Placental pericyte (primary cell): ENCODE data around the gene PCDHGA6. TPM values are rescaled to one million over a fixed set of nuclear protein-coding genes. Genes with fewer than 3 reads are reported as not detected.

Experiments used
- total RNA-seq: library from RNA; depleted of rRNA; stranded (reverse); fragments of >200 nt; gene quantifications from 2 replicates; pipeline ENCODE4 v1.2.3, GENCODE V29; 2012

Gene PCDHGA6
- total RNA-seq, 1 donor, result 4.3 TPM

DNA sequence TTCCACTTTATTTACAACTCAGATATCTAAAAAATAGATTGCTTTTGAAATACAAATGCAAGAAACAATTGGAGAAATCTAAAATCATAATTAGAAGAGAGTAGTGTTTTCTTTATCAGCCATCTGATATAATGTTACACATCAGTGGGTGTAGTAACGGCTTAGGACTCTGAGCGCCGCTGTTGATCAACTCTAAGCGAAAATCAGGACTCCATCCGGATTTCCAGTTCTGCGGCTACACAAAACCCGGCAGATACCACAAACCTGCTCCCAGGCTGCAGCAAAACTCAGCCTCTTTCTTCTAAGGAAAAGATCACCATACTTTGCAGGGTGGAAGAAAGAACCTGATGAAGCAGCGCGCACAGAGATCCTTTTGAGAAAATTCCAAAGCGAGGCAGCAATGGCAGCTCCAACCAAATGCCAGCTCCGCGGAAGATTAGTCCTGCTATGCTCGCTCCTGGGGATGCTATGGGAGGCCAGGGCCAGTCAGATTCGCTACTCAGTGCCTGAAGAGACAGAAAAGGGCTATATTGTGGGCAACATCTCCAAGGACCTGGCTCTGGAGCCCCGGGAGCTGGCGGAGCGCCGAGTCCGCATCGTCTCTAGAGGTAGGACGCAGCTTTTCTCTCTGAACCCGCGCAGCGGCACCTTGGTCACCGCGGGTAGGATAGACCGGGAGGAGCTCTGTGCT is 29.0 kb downstream of the PCDHGA6 start, which contains the start of gene PCDHGA9:
TSS of gene PCDHGA9 (plus strand) at position 226 of the 691 bp plus-strand sequence. CDS start at position 401, 175 bp downstream.

GRCh38 chr5:141407790-141408505 is 34.3 kb downstream of the PCDHGA6 start, which contains the start of gene PCDHGB6:
PCDHGB6 (plus strand) TSS chr5:141408021; CDS start chr5:141408203, 182 bp downstream.

GRCh38 chr5:141412854-141413539 is 39.3 kb downstream of the PCDHGA6 start, which contains the start of gene PCDHGA10:
PCDHGA10 (plus strand) TSS chr5:141412987; CDS start chr5:141413176, 189 bp downstream.

DNA sequence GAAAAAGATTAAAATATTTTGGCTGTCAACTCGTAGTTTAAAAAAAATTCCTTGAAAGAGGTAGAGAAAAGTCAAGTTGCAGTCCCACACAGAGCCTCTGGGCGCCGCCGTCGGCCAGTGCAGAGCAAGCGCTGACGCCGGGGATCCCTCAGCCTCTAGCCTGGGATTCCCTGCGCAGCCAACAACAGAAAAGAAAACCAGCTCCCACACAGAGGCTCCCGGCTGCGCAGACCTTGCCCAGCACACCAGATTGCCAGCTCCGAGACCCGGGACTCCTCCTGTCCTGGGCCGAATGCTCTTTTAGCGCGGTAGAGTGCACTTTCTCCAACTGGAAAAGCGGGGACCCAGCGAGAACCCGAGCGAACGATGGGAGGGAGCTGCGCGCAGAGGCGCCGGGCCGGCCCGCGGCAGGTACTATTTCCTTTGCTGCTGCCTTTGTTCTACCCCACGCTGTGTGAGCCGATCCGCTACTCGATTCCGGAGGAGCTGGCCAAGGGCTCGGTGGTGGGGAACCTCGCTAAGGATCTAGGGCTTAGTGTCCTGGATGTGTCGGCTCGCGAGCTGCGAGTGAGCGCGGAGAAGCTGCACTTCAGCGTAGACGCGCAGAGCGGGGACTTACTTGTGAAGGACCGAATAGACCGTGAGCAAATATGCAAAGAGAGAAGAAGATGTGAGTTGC is 43.9 kb downstream of the PCDHGA6 start, which contains the start of gene PCDHGB7:
TSS of gene PCDHGB7 (plus strand) at position 184 of the 679 bp plus-strand sequence. CDS start at position 367, 183 bp downstream.

GRCh38 chr5:141420855-141421488 is 47.3 kb downstream of the PCDHGA6 start, which contains the start of gene PCDHGA11:
PCDHGA11 (plus strand) TSS chr5:141421051; CDS start chr5:141421228, 177 bp downstream.

Other genes with a start within 250 kb of the PCDHGA6 start
- 0.14 and 0.22 TPM in 2 replicates for gene PCDHB5, start 238.7 kb upstream of the PCDHGA6 start, total RNA-seq
- gene PCDHB6, start 223.8 kb upstream of the PCDHGA6 start, total RNA-seq, result under 0.01 and 0.14 TPM in 2 replicates
- under 0.01 and 0.14 TPM in 2 replicates for gene PCDHB7, start 201.2 kb upstream of the PCDHGA6 start, total RNA-seq
- 0.29 TPM in 1 of 2 replicates, not detected in the other for gene PCDHB8, start 196.1 kb upstream of the PCDHGA6 start, total RNA-seq
- under 0.01 and 0.14 TPM in 2 replicates for gene PCDHB16, start 191.5 kb upstream of the PCDHGA6 start, total RNA-seq
- 0.14 TPM in 1 of 2 replicates, not detected in the other for gene PCDHB9, start 186.7 kb upstream of the PCDHGA6 start, total RNA-seq
- gene PCDHB10, start 181.5 kb upstream of the PCDHGA6 start, total RNA-seq, result 0.22 and 0.43 TPM in 2 replicates
- gene PCDHB11, start 174.3 kb upstream of the PCDHGA6 start, total RNA-seq, result under 0.01 and 0.29 TPM in 2 replicates
- gene PCDHB12, start 165.2 kb upstream of the PCDHGA6 start, total RNA-seq, result under 0.01 TPM in 1 of 2 replicates, not detected in the other
- gene PCDHB13, start 160.0 kb upstream of the PCDHGA6 start, total RNA-seq, result 0.22 and 0.29 TPM in 2 replicates
- 0.29 and 0.44 TPM in 2 replicates for gene PCDHB14, start 150.5 kb upstream of the PCDHGA6 start, total RNA-seq
- under 0.01 and 0.14 TPM in 2 replicates for gene PCDHB15, start 128.5 kb upstream of the PCDHGA6 start, total RNA-seq
- gene SLC25A2, start 69.8 kb upstream of the PCDHGA6 start, total RNA-seq, result 0.44 and 2.0 TPM in 2 replicates
- 43.1 and 61.6 TPM in 2 replicates for gene TAF7, start 53.1 kb upstream of the PCDHGA6 start, total RNA-seq
- gene PCDHGA1, start 43.4 kb upstream of the PCDHGA6 start, total RNA-seq, result 0.43 and 0.88 TPM in 2 replicates
- gene PCDHGA2, start 35.1 kb upstream of the PCDHGA6 start, total RNA-seq, result 2.0 and 6.3 TPM in 2 replicates
- 4.0 and 5.5 TPM in 2 replicates for gene PCDHGA3, start 30.1 kb upstream of the PCDHGA6 start, total RNA-seq
- 1.8 and 1.9 TPM in 2 replicates for gene PCDHGB1, start 23.8 kb upstream of the PCDHGA6 start, total RNA-seq
- gene PCDHGA4, start 18.9 kb upstream of the PCDHGA6 start, total RNA-seq, result 5.0 and 6.1 TPM in 2 replicates
- 2.2 and 3.1 TPM in 2 replicates for gene PCDHGB2, start 13.9 kb upstream of the PCDHGA6 start, total RNA-seq
- 1.5 and 1.9 TPM in 2 replicates for gene PCDHGA5, start 9.7 kb upstream of the PCDHGA6 start, total RNA-seq
- gene PCDHGB3, start 3.6 kb upstream of the PCDHGA6 start, total RNA-seq, result 2.6 and 3.3 TPM in 2 replicates
- 4.3 and 7.7 TPM in 2 replicates for gene PCDHGA7, start 8.9 kb downstream of the PCDHGA6 start, total RNA-seq
- 28.2 and 30.4 TPM in 2 replicates for gene PCDHGB4, start 13.8 kb downstream of the PCDHGA6 start, total RNA-seq
- 2.4 and 3.3 TPM in 2 replicates for gene PCDHGA8, start 18.7 kb downstream of the PCDHGA6 start, total RNA-seq
- gene PCDHGB5, start 24.1 kb downstream of the PCDHGA6 start, total RNA-seq, result 27.3 and 27.4 TPM in 2 replicates
- 4.6 and 6.2 TPM in 2 replicates for gene PCDHGA9, start 28.9 kb downstream of the PCDHGA6 start, total RNA-seq
- gene PCDHGB6, start 34.1 kb downstream of the PCDHGA6 start, total RNA-seq, result 4.3 and 5.3 TPM in 2 replicates
- gene PCDHGA10, start 39.1 kb downstream of the PCDHGA6 start, total RNA-seq, result 13.2 and 14.0 TPM in 2 replicates
- gene PCDHGB7, start 43.8 kb downstream of the PCDHGA6 start, total RNA-seq, result 7.6 and 14.0 TPM in 2 replicates
- gene PCDHGA11, start 47.2 kb downstream of the PCDHGA6 start, total RNA-seq, result 12.7 and 19.2 TPM in 2 replicates
- 30.0 and 37.5 TPM in 2 replicates for gene PCDHGA12, start 56.6 kb downstream of the PCDHGA6 start, total RNA-seq
- gene PCDHGC3, start 102.1 kb downstream of the PCDHGA6 start, total RNA-seq, result 81.9 and 107 TPM in 2 replicates
- 4.4 and 5.0 TPM in 2 replicates for gene PCDHGC4, start 111.1 kb downstream of the PCDHGA6 start, total RNA-seq
- 3.9 and 6.6 TPM in 2 replicates for gene PCDHGC5, start 115.2 kb downstream of the PCDHGA6 start, total RNA-seq
- gene DIAPH1, start 245.1 kb downstream of the PCDHGA6 start, total RNA-seq, result 14.9 and 38.7 TPM in 2 replicates